ENCODE results near the gene PPM1M.

- TF ChIP-seq CTCF (IDR thresholded peaks at IDR 0.05; ENCODE audit: poor library complexity, severe bottlenecking) (no peak), EP300 (conservative IDR thresholded peaks at IDR 0.05; ENCODE audit: poor library complexity, severe bottlenecking) (no peak), EZH2 (IDR thresholded peaks at IDR 0.05; ENCODE audit: borderline replicate concordance, insufficient read depth, low read length, poor library complexity, severe bottlenecking) (no peak)
Observed at GRCh38 chr3:52217409-52217805, 28.2 kb upstream of the PPM1M start.
